ENCODE results near the gene STXBP6. TPM values are rescaled to one million over a fixed set of nuclear protein-coding genes. Genes with fewer than 3 reads are reported as not detected.

Gene STXBP6
- polyA plus RNA-seq, 1 donor from 2014 or later = 14.6 TPM

- no peaks in the 10 kb centered on the region for H3K27me3 ChIP-seq (ENCODE audit: insufficient read depth, low read depth, low read length)
- H3K9me3 ChIP-seq (ENCODE audit: low read length) = no peaks in the 10 kb centered on the region
- no peak overlapping the region for H2AFZ ChIP-seq (ENCODE audit: low read depth, low read length)
- no peaks in the 10 kb centered on the region for H3F3A ChIP-seq (ENCODE audit: insufficient read depth, low read length, poor library complexity, severe bottlenecking)
- H3K4me2 ChIP-seq (ENCODE audit: low read length) = no peak overlapping the region
- H3K79me2 ChIP-seq (replicated peaks; ENCODE audit: insufficient read depth, low read length) = no peaks in the 10 kb centered on the region
- no peaks in the 10 kb centered on the region for H4K20me1 ChIP-seq (ENCODE audit: insufficient read depth)
- H3K27ac ChIP-seq (ENCODE audit: low read length) = no peak overlapping the region
- TF ChIP-seq SMC3 (conservative IDR thresholded peaks at IDR 0.05; ENCODE audit: poor library complexity) = no peak
- no peak for TF ChIP-seq EZH2 (IDR thresholded peaks at IDR 0.05; ENCODE audit: borderline replicate concordance, insufficient read depth, low read length, poor library complexity, severe bottlenecking)
- TF ChIP-seq CTCF (IDR thresholded peaks at IDR 0.05; ENCODE audit: poor library complexity, severe bottlenecking) = no peak
- H3K9me2 ChIP-seq (ENCODE audit: insufficient read depth, low read length) = no peaks in the 10 kb centered on the region
- no peak overlapping the region for H3K9ac ChIP-seq (ENCODE audit: low read length)
- no peaks in the 10 kb centered on the region for H3K36me3 ChIP-seq (ENCODE audit: insufficient read depth, low read length)
- H3K4me3 ChIP-seq (ENCODE audit: low read length) = no peak overlapping the region
These were observed 95.8 kb downstream of the STXBP6 start for GRCh38 chr14:24954037-24954699.

- Histone ChIP-seq H3K27me3 (ENCODE audit: insufficient read depth, low read depth, low read length) (no peaks in the 10 kb centered on the region), H3K9me3 (ENCODE audit: low read length) (no peaks in the 10 kb centered on the region), H3K9ac (ENCODE audit: low read length) (no peak overlapping the region), H4K20me1 (ENCODE audit: insufficient read depth) (no peaks in the 10 kb centered on the region), H2AFZ (ENCODE audit: low read depth, low read length) (no peak overlapping the region), H3K4me2 (ENCODE audit: low read length) (no peak overlapping the region), H3K9me2 (ENCODE audit: insufficient read depth, low read length) (no peaks in the 10 kb centered on the region), H3K4me3 (ENCODE audit: low read length) (no peak overlapping the region), H3F3A (ENCODE audit: insufficient read depth, low read length, poor library complexity, severe bottlenecking) (no peaks in the 10 kb centered on the region), H3K36me3 (ENCODE audit: insufficient read depth, low read length) (no peaks in the 10 kb centered on the region), H3K79me2 (replicated peaks; ENCODE audit: insufficient read depth, low read length) (no peaks in the 10 kb centered on the region), H3K27ac (ENCODE audit: low read length) (no peak overlapping the region)
- TF ChIP-seq EZH2 (IDR thresholded peaks at IDR 0.05; ENCODE audit: borderline replicate concordance, insufficient read depth, low read length, poor library complexity, severe bottlenecking) (no peak), CTCF (IDR thresholded peaks at IDR 0.05; ENCODE audit: poor library complexity, severe bottlenecking) (no peak), RAD21 (conservative IDR thresholded peaks at IDR 0.05) (no peak), SMC3 (conservative IDR thresholded peaks at IDR 0.05; ENCODE audit: poor library complexity) (no peak), REST (IDR thresholded peaks at IDR 0.05; ENCODE audit: borderline replicate concordance) (no peak), EP300 (conservative IDR thresholded peaks at IDR 0.05; ENCODE audit: poor library complexity, severe bottlenecking) (no peak), TAF1 (IDR thresholded peaks at IDR 0.05; ENCODE audit: low read depth) (no peak), POLR2AphosphoS5 (IDR thresholded peaks at IDR 0.05) (no peak), MXI1 (conservative IDR thresholded peaks at IDR 0.05; ENCODE audit: poor library complexity, severe bottlenecking) (no peak)
These were observed 96.9 kb downstream of the STXBP6 start for GRCh38 chr14:24952851-24953666.

Data from neural cell (in vitro differentiated cells).